T-helper 2 cell (primary cell): Measurements from ENCODE around the gene GPAM.
"Not testable (repeated sequence)": the region's sequence is repeated elsewhere in the genome, so short reads cannot be mapped to it uniquely, and the experiment has no call there.

Experiments used
- DNase-seq, 5 experiments: peaks; one replicate each; pipeline versions ENCODE4 v3.0.0 to v3.0.0-alpha.2; 2012 to 2022
- total RNA-seq, 2 donors: gene quantifications; one replicate each; lab custom pipeline; 2026; lab: John Stamatoyannopoulos, UW

GPAM gene
- total RNA-seq: 8.1 to 17.7 reads per million in 2 donors

DNA sequence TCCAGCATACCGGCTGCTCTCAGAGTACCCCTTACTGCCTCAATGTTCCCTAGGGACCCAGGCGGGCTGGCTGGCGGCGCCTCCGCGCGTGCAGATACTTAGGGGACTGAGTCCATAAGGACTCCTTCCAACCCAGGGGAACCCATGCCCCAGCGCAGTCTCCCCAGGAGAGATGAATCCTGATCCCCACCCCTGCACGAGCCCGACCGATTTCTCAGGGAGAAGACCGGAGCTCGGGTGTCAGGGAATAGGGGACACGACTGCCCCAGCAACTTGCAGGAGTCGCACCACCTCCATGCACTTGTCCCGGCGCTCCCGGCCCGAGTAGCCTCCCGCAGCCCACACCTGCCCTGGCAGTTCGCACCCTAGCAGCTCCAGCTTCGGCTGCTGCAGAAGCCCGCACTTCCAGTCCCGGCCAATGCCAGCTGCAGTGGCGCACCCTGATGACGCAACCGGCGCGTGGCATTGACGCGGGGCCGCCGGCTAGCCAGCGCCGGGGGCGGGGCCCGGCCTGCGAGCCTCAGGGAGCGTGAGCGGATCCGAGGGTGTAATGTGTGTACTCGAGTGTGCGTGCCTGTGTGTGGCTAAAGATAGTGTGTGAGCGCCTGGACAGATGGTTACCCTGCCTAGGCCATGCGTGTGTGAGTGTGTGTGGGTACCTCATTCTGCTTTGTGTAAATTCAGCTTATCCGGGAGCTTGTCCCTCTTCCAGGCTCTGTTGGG is at the start of gene GPAM:
GPAM (minus strand) TSS at position 437 of the 723 bp plus-strand sequence. CDS start 1,981 bp downstream, outside the sequence.
- peak; percentile 92 to 99 (median 96) for DNase-seq

DNA sequence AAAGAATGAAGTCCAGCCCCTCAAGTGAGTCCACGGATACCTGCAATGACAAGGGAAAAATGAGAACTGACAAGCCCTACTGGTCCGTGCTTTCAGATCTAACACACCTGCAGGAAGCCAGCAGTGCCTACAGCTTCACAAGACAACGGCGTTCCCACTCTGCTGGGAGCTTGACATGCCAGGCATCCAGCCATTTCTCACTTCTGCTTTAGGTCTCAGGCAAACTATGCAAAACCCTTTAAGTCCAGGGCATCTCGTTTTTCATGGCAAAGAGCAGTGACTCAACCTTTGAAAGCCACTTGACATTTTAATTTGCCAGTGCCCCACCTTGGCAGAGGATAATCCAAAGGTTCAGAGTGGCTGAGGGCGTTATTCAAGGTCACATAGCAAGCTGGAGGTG is 49.1 kb upstream of the GPAM start:
- no peak for DNase-seq

GRCh38 chr10:112231602-112232400 is 48.2 kb upstream of the GPAM start:
- no peak for DNase-seq

- no peak for DNase-seq
Measured at GRCh38 chr10:112230325-112230988, 46.9 kb upstream of the GPAM start.

DNA sequence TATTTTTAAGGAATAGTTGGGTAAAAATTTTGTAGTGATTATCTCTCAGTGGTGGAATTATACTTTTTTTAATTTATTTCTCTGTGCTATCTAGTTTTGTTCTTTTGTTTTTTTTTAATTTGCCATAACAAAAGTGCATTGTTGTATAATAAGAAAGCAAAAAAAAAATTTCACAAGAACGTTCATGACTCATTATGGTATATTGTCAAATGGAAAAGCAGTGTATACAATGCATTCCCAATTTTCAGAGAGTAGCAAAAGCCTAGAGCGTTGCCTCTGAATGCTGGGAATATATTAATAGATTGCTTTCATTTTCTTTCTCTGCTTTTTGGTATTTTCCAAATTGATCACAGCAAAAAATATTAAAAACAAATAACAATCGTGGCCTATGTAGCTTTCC is 46.3 kb upstream of the GPAM start:
- DNase-seq: no peak

- no peak for DNase-seq
Measured at GRCh38 chr10:112229096-112229495, 45.5 kb upstream of the GPAM start.

DNA sequence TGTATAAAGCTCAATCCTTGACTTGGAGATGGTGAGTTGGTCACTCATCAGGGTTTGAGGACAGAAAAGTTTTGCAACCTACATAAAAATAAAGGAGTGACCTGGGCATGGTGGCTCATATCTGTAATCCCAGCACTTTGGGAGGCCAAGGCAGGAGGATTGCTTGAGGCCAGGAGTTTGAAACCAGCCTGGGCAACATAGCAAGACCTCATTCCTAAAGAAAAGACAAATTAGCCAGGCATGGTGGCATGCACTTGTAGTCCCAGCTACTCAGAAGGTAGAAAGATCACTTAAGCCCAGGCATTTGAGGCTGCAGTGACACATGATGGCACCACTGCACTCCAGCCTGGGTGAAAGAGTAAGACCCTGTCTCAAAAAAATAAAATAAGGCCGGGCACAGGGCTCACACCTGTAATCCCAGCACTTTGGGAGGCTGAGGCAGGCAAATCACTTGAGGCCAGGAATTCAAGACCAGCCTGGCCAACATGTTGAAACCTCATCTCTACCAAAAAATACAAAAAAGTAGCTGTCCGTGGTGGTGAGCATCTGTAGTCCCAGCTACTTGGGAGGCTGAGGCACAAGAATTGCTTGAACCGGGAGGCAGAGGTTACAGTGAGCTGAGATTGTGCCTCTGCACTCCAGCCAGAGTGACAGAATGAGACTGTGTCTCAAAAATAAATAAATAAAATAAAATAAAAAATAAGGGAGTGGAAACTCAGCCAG is 45.0 kb upstream of the GPAM start:
- DNase-seq: not testable (repeated sequence)

DNA sequence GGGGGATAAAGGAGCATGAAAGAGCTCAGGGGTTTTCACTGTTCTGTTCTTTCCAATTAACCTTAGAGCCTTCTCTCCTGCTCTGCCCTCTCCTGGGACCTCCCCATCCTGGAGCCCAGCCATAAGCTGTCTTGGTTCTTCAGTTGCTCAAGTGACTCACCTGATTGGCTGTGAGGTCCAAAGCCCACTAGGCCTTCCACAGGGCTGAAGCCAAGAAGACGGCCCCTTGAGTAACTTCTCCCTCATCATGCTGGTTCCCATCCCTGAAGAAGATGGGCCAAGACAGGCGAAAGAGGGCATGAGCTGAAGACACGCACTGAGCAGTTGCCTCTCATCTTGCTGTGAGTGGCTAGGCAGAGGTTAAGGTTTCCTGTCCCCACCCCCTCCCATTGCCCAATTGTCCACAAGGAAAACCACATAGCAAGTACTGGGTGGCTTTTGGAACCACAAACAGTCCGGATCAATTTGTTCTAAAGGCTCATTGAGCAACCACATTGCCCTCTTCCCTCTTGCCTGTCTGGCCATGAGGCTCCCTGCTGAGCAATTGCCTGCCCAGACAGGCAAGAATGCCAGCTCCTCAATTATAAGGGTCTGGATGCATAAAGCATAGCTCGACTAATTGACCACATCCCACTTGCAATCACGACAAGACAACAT is 43.9 kb upstream of the GPAM start:
- no peak for DNase-seq

DNA sequence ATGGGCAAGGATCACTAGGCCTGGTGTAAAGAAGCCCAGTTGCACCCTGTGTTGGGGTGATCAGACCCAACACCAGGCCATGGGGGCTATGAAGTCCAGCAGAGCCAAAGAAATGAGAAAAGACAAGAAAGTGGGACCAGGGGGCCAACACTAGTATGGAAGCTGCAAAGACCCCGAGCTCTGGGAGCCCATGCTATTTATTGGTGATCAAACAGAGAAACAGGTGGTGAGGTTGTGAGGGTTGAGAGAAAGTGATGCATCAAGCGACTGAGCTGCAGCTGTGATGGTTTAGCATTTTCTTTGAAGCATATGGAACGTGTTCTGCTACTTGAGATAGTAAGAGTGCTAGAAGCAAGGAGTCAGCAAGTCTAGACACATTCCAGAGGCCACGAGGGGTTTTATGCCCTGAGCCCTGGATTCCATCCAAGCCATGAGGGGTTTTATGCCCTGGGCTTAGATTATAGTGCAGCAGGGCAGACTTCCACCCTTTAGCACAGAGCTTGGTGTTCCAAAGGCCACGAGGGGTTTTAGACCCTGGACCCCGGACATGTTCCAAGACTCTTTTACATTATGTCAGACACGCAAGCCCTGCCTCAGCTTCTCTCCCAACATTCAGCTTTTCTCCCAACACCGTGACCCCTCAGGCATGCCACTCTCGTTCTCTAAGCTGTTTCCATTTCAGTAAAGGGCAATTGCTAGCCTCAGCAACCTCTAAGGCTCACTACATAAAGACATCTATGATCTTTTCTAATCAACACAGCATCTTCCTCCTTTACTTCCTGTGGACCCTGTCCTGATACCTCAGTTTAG is 43.1 kb upstream of the GPAM start:
- DNase-seq: no peak

GRCh38 chr10:112225771-112226438 is 42.3 kb upstream of the GPAM start:
- DNase-seq: no peak

GRCh38 chr10:112224933-112225529 is 41.5 kb upstream of the GPAM start:
- no peak for DNase-seq

DNA sequence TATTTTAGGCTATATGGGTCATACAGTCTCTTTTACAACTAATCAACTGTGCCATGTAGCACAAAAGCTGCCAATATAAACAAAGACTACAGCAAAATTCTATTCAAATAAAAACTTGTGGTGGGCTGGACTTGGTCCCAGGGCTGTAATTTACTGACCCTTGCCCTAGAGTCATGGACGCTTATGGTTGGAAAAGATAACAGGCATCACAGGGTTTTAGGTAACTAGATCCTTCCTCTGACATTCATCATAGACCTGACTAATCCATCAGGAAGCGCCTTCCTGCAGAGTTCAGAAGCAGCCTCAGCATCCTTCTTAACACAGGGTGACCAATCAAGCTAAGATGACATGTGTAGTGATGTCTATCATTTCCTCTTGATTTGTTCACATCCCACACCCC is 40.2 kb upstream of the GPAM start:
- DNase-seq: no peak

GRCh38 chr10:112222799-112223198 is 39.2 kb upstream of the GPAM start:
- DNase-seq: no peak

GRCh38 chr10:112221545-112221944 is 38.0 kb upstream of the GPAM start:
- DNase-seq: no peak

GRCh38 chr10:112218960-112219359 is 35.4 kb upstream of the GPAM start:
- DNase-seq: no peak

GRCh38 chr10:112218036-112218390 is 34.4 kb upstream of the GPAM start:
- DNase-seq: no peak

DNA sequence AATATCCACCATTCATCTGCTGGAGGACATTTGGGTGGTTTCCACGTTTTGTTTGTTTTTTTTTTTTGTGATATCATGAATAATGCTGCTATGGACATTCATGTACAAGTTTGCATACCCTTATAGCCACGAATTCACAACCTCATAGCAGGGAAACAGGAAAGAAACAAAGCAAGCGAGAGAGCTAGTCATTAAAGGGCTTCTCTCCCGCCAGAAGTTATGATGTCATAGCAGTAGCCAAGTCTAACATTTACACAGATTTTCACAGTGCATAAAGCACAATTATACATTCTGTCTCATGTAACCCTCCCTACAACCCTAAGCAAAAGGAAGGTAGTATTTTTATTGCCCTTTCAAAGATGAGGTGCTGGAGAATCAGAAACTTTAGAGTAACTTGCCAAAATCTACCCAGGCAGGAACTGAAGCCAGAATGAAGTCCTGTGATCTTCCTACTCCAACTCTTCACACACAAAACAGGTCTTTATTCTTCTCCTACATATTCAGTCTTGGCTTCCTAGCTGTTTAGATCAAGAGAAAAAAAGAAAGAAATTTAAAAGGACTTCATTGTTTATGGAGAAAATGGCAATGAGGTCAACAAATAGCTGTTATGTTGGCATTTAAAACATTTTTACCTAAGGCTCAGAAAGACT is 33.9 kb upstream of the GPAM start:
- DNase-seq: no peak

DNA sequence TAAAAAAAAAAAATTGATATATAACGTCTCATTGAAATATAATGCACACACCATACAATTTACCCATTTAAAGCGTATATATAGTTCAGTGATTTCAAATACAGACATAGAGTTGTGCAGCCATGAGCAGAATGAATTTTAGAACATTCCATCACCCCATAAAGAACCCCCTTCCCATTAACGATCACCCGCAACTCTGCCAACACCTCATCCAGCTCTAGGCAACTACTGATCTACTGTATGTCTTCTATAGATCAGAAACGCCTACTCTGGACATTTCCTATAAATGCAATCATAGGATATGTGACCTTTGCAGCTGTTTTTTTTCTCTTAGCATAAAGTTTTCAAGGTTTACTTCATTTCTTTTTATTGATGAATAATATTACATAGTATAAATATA is 33.4 kb upstream of the GPAM start:
- DNase-seq: no peak

- no peak for DNase-seq
Measured at GRCh38 chr10:112216151-112216550, 32.6 kb upstream of the GPAM start.

DNA sequence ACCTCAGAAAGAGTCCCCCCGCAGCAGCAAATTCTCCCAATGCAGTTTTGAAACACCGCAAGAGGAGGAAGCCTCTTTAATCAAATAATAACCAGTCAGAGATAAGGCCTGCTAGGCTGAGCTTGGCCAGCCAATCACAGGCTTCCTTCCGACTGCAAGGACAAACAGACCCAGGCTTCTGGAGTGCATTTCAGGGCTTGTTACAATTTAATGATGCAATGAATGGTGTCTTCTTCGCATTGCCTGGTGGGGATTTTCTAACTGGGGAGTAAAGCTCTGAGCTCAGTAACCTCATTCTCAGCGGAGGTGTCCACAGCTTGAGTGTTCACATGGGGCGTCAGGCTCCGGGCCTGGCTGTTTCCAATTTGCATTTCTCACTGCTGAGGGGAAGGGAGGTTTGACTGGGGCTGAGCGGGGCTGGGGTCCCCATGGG is 31.8 kb upstream of the GPAM start:
- no peak for DNase-seq
